ENCODE measurements around the gene TMEM119. TPM values are rescaled to one million over a fixed set of nuclear protein-coding genes. Genes with fewer than 3 reads are reported as not detected.

TMEM119 gene
- polyA plus RNA-seq, 1 donor = 14.6 TPM

- Histone ChIP-seq H3K27ac (ENCODE audit: low read length) (no peak overlapping the region), H3K36me3 (ENCODE audit: control insufficient read depth, insufficient read depth, low read length) (no peaks in the 10 kb centered on the region), H3K4me3 (ENCODE audit: low read length) (no peak overlapping the region), H3K9me3 (ENCODE audit: control insufficient read depth, low read depth, low read length) (no peaks in the 10 kb centered on the region), H3K4me1 (ENCODE audit: control insufficient read depth, insufficient read depth, low read length) (no peaks in the 10 kb centered on the region), H3K27me3 (ENCODE audit: control insufficient read depth, insufficient read depth, low read length) (no peaks in the 10 kb centered on the region)
- no peak for DNase-seq
- WGBS (ENCODE audit: insufficient coverage, low lambda C conversion rate) = no CpG with 5 or more reads among the region's 1 CpG
Measured at GRCh38 chr12:108615918-108616317, 18.0 kb upstream of the TMEM119 start.

GRCh38 chr12:108614639-108615038 is 16.8 kb upstream of the TMEM119 start:
- WGBS (ENCODE audit: insufficient coverage, low lambda C conversion rate) = no CpG with 5 or more reads among the region's 6 CpGs
- Histone ChIP-seq H3K27ac (ENCODE audit: low read length) (no peak overlapping the region), H3K4me1 (ENCODE audit: control insufficient read depth, insufficient read depth, low read length) (no peaks in the 10 kb centered on the region), H3K36me3 (ENCODE audit: control insufficient read depth, insufficient read depth, low read length) (no peaks in the 10 kb centered on the region), H3K4me3 (ENCODE audit: low read length) (no peak overlapping the region), H3K27me3 (ENCODE audit: control insufficient read depth, insufficient read depth, low read length) (peaks cover 5% of the 10 kb centered on the region), H3K9me3 (ENCODE audit: control insufficient read depth, low read depth, low read length) (no peaks in the 10 kb centered on the region)
- no peak for DNase-seq

GRCh38 chr12:108614041-108614440 is 16.2 kb upstream of the TMEM119 start:
- no peaks in the 10 kb centered on the region for H3K4me1 ChIP-seq (ENCODE audit: control insufficient read depth, insufficient read depth, low read length)
- DNase-seq = no peak
- H3K4me3 ChIP-seq (ENCODE audit: low read length) = no peak overlapping the region
- H3K9me3 ChIP-seq (ENCODE audit: control insufficient read depth, low read depth, low read length) = no peaks in the 10 kb centered on the region
- peaks cover 5% of the 10 kb centered on the region for H3K27me3 ChIP-seq (ENCODE audit: control insufficient read depth, insufficient read depth, low read length)
- H3K27ac ChIP-seq (ENCODE audit: low read length) = no peak overlapping the region
- WGBS (ENCODE audit: insufficient coverage, low lambda C conversion rate) = no CpG with 5 or more reads among the region's 4 CpGs
- H3K36me3 ChIP-seq (ENCODE audit: control insufficient read depth, insufficient read depth, low read length) = no peaks in the 10 kb centered on the region

- H3K27ac ChIP-seq (ENCODE audit: low read length) = no peak overlapping the region
- no peaks in the 10 kb centered on the region for H3K4me1 ChIP-seq (ENCODE audit: control insufficient read depth, insufficient read depth, low read length)
- H3K27me3 ChIP-seq (ENCODE audit: control insufficient read depth, insufficient read depth, low read length) = peaks cover 5% of the 10 kb centered on the region
- no peak overlapping the region for H3K4me3 ChIP-seq (ENCODE audit: low read length)
- H3K36me3 ChIP-seq (ENCODE audit: control insufficient read depth, insufficient read depth, low read length) = no peaks in the 10 kb centered on the region
- no CpG with 5 or more reads among the region's 9 CpGs for WGBS (ENCODE audit: insufficient coverage, low lambda C conversion rate)
- no peaks in the 10 kb centered on the region for H3K9me3 ChIP-seq (ENCODE audit: control insufficient read depth, low read depth, low read length)
- DNase-seq = no peak
Measured at GRCh38 chr12:108613548-108613947, 15.7 kb upstream of the TMEM119 start.

GRCh38 chr12:108612788-108613282 is 15.0 kb upstream of the TMEM119 start:
- DNase-seq = no peak
- peaks cover 5% of the 10 kb centered on the region for H3K27me3 ChIP-seq (ENCODE audit: control insufficient read depth, insufficient read depth, low read length)
- H3K4me3 ChIP-seq (ENCODE audit: low read length) = no peak overlapping the region
- H3K27ac ChIP-seq (ENCODE audit: low read length) = no peak overlapping the region
- WGBS (ENCODE audit: insufficient coverage, low lambda C conversion rate) = 60% methylated on average over 1 of the region's 8 CpGs
- H3K36me3 ChIP-seq (ENCODE audit: control insufficient read depth, insufficient read depth, low read length) = no peaks in the 10 kb centered on the region
- no peaks in the 10 kb centered on the region for H3K4me1 ChIP-seq (ENCODE audit: control insufficient read depth, insufficient read depth, low read length)
- no peaks in the 10 kb centered on the region for H3K9me3 ChIP-seq (ENCODE audit: control insufficient read depth, low read depth, low read length)

GRCh38 chr12:108611884-108612415 is 14.1 kb upstream of the TMEM119 start:
- Histone ChIP-seq H3K27ac (ENCODE audit: low read length) (no peak overlapping the region), H3K4me1 (ENCODE audit: control insufficient read depth, insufficient read depth, low read length) (no peaks in the 10 kb centered on the region), H3K36me3 (ENCODE audit: control insufficient read depth, insufficient read depth, low read length) (no peaks in the 10 kb centered on the region), H3K27me3 (ENCODE audit: control insufficient read depth, insufficient read depth, low read length) (peaks cover 5% of the 10 kb centered on the region), H3K4me3 (ENCODE audit: low read length) (no peak overlapping the region), H3K9me3 (ENCODE audit: control insufficient read depth, low read depth, low read length) (no peaks in the 10 kb centered on the region)
- DNase-seq = no peak
- WGBS (ENCODE audit: insufficient coverage, low lambda C conversion rate) = no CpG with 5 or more reads among the region's 5 CpGs

GRCh38 chr12:108610856-108611605 is 13.1 kb upstream of the TMEM119 start:
- Histone ChIP-seq H3K4me3 (ENCODE audit: low read length) (no peak overlapping the region), H3K27me3 (ENCODE audit: control insufficient read depth, insufficient read depth, low read length) (peaks cover 5% of the 10 kb centered on the region), H3K27ac (ENCODE audit: low read length) (no peak overlapping the region), H3K9me3 (ENCODE audit: control insufficient read depth, low read depth, low read length) (peaks cover 1% of the 10 kb centered on the region), H3K4me1 (ENCODE audit: control insufficient read depth, insufficient read depth, low read length) (no peaks in the 10 kb centered on the region), H3K36me3 (ENCODE audit: control insufficient read depth, insufficient read depth, low read length) (no peaks in the 10 kb centered on the region)
- WGBS (ENCODE audit: insufficient coverage, low lambda C conversion rate) = no CpG with 5 or more reads among the region's 15 CpGs
- no peak for DNase-seq

GRCh38 chr12:108610336-108610815 is 12.5 kb upstream of the TMEM119 start:
- Histone ChIP-seq H3K27me3 (ENCODE audit: control insufficient read depth, insufficient read depth, low read length) (peaks cover 5% of the 10 kb centered on the region), H3K27ac (ENCODE audit: low read length) (no peak overlapping the region), H3K9me3 (ENCODE audit: control insufficient read depth, low read depth, low read length) (peaks cover 7% of the 10 kb centered on the region), H3K4me3 (ENCODE audit: low read length) (no peak overlapping the region), H3K4me1 (ENCODE audit: control insufficient read depth, insufficient read depth, low read length) (no peaks in the 10 kb centered on the region), H3K36me3 (ENCODE audit: control insufficient read depth, insufficient read depth, low read length) (no peaks in the 10 kb centered on the region)
- DNase-seq = no peak
- WGBS (ENCODE audit: insufficient coverage, low lambda C conversion rate) = no CpG with 5 or more reads among the region's 8 CpGs

GRCh38 chr12:108609537-108610335 is 11.9 kb upstream of the TMEM119 start:
- peak; percentile 63 to 64 for DNase-seq
- H3K9me3 ChIP-seq (ENCODE audit: control insufficient read depth, low read depth, low read length) = peaks cover 7% of the 10 kb centered on the region
- H3K27me3 ChIP-seq (ENCODE audit: control insufficient read depth, insufficient read depth, low read length) = peaks cover 5% of the 10 kb centered on the region
- WGBS (ENCODE audit: insufficient coverage, low lambda C conversion rate) = no CpG with 5 or more reads among the region's 21 CpGs
- H3K36me3 ChIP-seq (ENCODE audit: control insufficient read depth, insufficient read depth, low read length) = no peaks in the 10 kb centered on the region
- no peaks in the 10 kb centered on the region for H3K4me1 ChIP-seq (ENCODE audit: control insufficient read depth, insufficient read depth, low read length)
- H3K4me3 ChIP-seq (ENCODE audit: low read length) = no peak overlapping the region
- no peak overlapping the region for H3K27ac ChIP-seq (ENCODE audit: low read length)

- no peak overlapping the region for H3K27ac ChIP-seq (ENCODE audit: low read length)
- no peak overlapping the region for H3K4me3 ChIP-seq (ENCODE audit: low read length)
- H3K27me3 ChIP-seq (ENCODE audit: control insufficient read depth, insufficient read depth, low read length) = peaks cover 5% of the 10 kb centered on the region
- H3K36me3 ChIP-seq (ENCODE audit: control insufficient read depth, insufficient read depth, low read length) = no peaks in the 10 kb centered on the region
- no CpG with 5 or more reads among the region's 5 CpGs for WGBS (ENCODE audit: insufficient coverage, low lambda C conversion rate)
- H3K9me3 ChIP-seq (ENCODE audit: control insufficient read depth, low read depth, low read length) = peaks cover 7% of the 10 kb centered on the region
- H3K4me1 ChIP-seq (ENCODE audit: control insufficient read depth, insufficient read depth, low read length) = no peaks in the 10 kb centered on the region
- DNase-seq = no peak
Measured at GRCh38 chr12:108608616-108609015, 10.7 kb upstream of the TMEM119 start.

Data from large intestine (tissue), 3 donors.